Measurements from ENCODE around the gene NAT16. TPM values are rescaled to one million over a fixed set of nuclear protein-coding genes. Genes with fewer than 3 reads are reported as not detected.
A peak's percentile ranks its signal among the peaks of the same experiment; 100 is the strongest.

Gene NAT16
- total RNA-seq, 1 donor: not detected

DNA sequence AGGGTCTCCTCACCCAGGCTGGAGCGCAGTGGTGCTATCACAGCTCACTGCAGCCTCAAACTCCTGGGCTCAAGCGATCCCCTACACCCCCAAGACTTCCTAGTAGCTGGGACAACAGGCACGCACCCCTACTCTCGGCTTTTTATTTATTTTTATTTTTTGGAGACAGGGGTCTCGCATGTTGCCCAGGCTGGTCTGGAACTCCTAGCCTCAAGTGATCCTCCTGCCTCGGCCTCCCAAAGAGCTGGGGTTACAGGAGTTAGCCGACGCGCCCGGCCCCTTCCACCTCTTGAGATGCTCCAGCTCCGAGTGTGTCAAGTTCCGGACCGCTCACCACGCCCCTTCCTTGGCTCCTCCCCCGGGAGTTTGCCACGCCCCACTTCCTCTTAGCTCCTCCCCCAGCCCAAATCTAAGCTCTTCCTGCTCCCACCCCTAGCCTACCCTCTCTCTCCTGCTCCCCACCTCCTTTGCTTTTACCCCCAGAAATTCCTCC, 6.3 kb downstream of the NAT16 start:
- TF ChIP-seq, protein P1, sequence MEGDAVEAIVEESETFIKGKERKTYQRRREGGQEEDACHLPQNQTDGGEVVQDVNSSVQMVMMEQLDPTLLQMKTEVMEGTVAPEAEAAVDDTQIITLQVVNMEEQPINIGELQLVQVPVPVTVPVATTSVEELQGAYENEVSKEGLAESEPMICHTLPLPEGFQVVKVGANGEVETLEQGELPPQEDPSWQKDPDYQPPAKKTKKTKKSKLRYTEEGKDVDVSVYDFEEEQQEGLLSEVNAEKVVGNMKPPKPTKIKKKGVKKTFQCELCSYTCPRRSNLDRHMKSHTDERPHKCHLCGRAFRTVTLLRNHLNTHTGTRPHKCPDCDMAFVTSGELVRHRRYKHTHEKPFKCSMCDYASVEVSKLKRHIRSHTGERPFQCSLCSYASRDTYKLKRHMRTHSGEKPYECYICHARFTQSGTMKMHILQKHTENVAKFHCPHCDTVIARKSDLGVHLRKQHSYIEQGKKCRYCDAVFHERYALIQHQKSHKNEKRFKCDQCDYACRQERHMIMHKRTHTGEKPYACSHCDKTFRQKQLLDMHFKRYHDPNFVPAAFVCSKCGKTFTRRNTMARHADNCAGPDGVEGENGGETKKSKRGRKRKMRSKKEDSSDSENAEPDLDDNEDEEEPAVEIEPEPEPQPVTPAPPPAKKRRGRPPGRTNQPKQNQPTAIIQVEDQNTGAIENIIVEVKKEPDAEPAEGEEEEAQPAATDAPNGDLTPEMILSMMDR (IDR thresholded peaks at IDR 0.05; ENCODE audit: extremely low read depth, low read depth, low read length): no peak
- Histone ChIP-seq H3K4me3 (ENCODE audit: insufficient read depth, low read length) (peak overlapping the region; percentile 47), H3K9me3 (ENCODE audit: low read depth, low read length) (no peaks in the 10 kb centered on the region), H3K4me2 (ENCODE audit: insufficient read depth, low read length) (peak overlapping the region; percentile 72), H3K4me1 (ENCODE audit: insufficient read depth, low read length) (peaks cover 17% of the 10 kb centered on the region), H3K27me3 (ENCODE audit: insufficient read depth, low read length) (peaks cover 98% of the 10 kb centered on the region), H3K36me3 (ENCODE audit: insufficient read depth, low read length) (no peaks in the 10 kb centered on the region), H3K27ac (ENCODE audit: low read depth, low read length) (no peak overlapping the region), H3K79me2 (ENCODE audit: insufficient read depth, low read length) (no peaks in the 10 kb centered on the region), H2AFZ (ENCODE audit: low read length) (no peak overlapping the region), H4K20me1 (ENCODE audit: insufficient read depth, low read length) (peaks cover 2% of the 10 kb centered on the region)
- peak; percentile 94 for DNase-seq (ENCODE audit: insufficient read length, low spot score, missing footprints)

DNA sequence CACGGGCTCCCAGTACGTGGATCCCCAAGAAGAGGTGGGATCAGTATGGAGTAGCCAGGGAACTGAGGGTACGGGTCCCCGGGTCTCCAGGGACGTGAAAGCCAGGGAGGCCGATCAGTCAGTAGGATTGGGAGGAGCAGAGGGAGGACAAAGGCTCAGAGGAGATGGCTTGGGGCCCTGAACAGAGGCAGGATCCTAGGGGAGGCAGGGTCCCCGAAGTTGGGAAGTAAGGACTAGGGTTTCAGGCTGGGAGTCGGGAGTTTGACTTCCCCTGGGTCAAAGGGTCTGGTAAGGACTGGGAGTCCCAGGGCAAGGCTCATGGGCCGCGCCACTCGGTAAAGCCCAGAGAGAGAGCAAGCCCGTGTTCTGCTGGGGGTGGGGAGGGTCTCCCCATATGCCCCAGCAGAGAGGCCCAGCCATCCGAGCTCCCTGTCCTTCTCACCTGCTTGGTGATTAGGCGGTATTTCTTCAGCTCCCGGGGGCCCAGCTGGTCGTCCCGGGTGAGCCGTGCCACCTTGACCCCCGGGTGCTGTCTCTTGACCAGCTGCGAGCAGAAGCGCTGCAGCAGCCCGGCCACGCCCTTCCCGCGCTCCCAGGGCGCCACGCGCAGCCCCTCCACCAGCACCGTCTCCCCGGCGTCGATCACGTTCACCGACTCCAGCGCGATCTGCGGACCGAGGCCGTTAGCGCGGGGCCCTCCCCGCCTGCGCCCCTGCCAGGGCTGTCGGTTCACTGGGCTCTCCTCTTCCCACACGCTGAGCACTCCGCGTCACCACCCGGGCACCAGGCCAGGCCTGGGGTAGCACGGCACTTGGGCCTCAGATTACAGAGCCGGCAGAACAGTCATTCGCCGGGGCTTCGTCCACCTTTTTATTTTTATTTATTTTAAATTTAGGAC, 7.0 kb downstream of the NAT16 start:
- no peak overlapping the region for H2AFZ ChIP-seq (ENCODE audit: low read length)
- H3K36me3 ChIP-seq (ENCODE audit: insufficient read depth, low read length): no peaks in the 10 kb centered on the region
- TF ChIP-seq, protein P1 (IDR thresholded peaks at IDR 0.05; ENCODE audit: extremely low read depth, low read depth, low read length): no peak
- H3K27me3 ChIP-seq (ENCODE audit: insufficient read depth, low read length): peaks cover 96% of the 10 kb centered on the region
- peak overlapping the region; percentile 72 for H3K4me2 ChIP-seq (ENCODE audit: insufficient read depth, low read length)
- peak overlapping the region; percentile 47 for H3K4me3 ChIP-seq (ENCODE audit: insufficient read depth, low read length)
- H4K20me1 ChIP-seq (ENCODE audit: insufficient read depth, low read length): peaks cover 2% of the 10 kb centered on the region
- H3K27ac ChIP-seq (ENCODE audit: low read depth, low read length): no peak overlapping the region
- no peaks in the 10 kb centered on the region for H3K9me3 ChIP-seq (ENCODE audit: low read depth, low read length)
- H3K79me2 ChIP-seq (ENCODE audit: insufficient read depth, low read length): no peaks in the 10 kb centered on the region
- DNase-seq (ENCODE audit: insufficient read length, low spot score, missing footprints): peak; percentile 98
- peaks cover 21% of the 10 kb centered on the region for H3K4me1 ChIP-seq (ENCODE audit: insufficient read depth, low read length)

DNA sequence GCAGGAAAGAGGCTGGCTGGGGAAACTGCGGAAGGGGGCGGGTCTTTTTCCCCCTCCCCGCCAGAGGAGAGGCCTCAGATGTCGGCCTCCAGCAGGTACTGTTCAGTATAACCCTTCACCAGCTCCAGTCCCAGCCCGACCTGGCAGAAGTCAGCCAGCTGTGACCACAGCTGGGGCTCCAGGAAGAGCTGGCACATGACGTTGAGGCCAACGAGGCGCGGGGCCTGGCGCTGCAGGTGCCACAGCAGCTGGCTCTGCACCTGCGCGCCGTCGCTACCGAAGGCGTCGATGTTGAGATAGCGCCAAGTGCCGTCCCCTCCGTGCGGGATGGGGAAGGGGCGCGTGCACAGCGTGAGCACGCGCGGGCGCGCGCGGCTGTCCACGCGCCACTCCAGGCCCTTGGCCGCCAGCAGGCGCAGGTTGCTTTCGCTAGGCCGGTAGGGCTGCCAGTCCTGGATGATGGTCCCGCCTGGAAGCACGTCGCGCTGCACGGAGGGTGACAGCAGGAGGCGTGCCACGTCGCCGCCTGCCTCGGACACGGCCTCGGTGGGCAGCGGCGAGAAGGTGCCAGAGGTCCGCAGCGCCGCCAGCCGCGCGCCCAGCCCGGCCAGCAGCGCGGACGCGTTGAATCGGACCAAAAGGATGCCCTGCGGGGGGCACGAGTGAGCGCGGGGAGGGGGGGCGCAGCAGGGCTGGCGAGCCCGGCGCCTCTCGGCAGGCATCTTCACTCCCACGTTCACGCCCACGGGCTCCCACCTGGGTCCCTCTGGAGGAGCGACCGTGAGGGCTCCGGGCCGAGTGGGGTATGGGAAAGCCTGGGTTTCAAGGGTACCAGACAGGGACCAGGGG, 7.9 kb downstream of the NAT16 start:
- Histone ChIP-seq H3K27me3 (ENCODE audit: insufficient read depth, low read length) (peaks cover 96% of the 10 kb centered on the region), H3K27ac (ENCODE audit: low read depth, low read length) (no peak overlapping the region), H3K4me1 (ENCODE audit: insufficient read depth, low read length) (peaks cover 21% of the 10 kb centered on the region), H3K79me2 (ENCODE audit: insufficient read depth, low read length) (no peaks in the 10 kb centered on the region), H4K20me1 (ENCODE audit: insufficient read depth, low read length) (peaks cover 2% of the 10 kb centered on the region), H3K36me3 (ENCODE audit: insufficient read depth, low read length) (no peaks in the 10 kb centered on the region), H3K9me3 (ENCODE audit: low read depth, low read length) (no peaks in the 10 kb centered on the region), H3K4me3 (ENCODE audit: insufficient read depth, low read length) (no peak overlapping the region), H3K4me2 (ENCODE audit: insufficient read depth, low read length) (peak overlapping the region; percentile 32), H2AFZ (ENCODE audit: low read length) (no peak overlapping the region)
- TF ChIP-seq, protein P1 (IDR thresholded peaks at IDR 0.05; ENCODE audit: extremely low read depth, low read depth, low read length): no peak
- peak; percentile 66 for DNase-seq (ENCODE audit: insufficient read length, low spot score, missing footprints)

All from osteoblast (primary cell).